Ectodermal cell (in vitro differentiated cells): ENCODE measurements around the gene SLIRP.

ENCODE experiments used
- H3K27ac ChIP-seq: 2 replicates; pipeline ENCODE4 v1.7.0; 2013; ENCODE audit warnings: mild to moderate bottlenecking, low read depth, low read length; ENCODE audit not compliant: insufficient read depth, poor library complexity, severe bottlenecking
- H3K27me3 ChIP-seq: 2 replicates; pipeline ENCODE4 v1.7.0; 2013; ENCODE audit warnings: mild to moderate bottlenecking, low read length; ENCODE audit not compliant: insufficient read depth, control insufficient read depth, poor library complexity, severe bottlenecking
- H3K36me3 ChIP-seq: one replicate; pipeline ENCODE4 v1.7.0; 2013; ENCODE audit warnings: low read length; ENCODE audit not compliant: control insufficient read depth, insufficient read depth
- H3K4me1 ChIP-seq: one replicate; pipeline ENCODE4 v1.7.0; 2013; ENCODE audit warnings: low read length; ENCODE audit not compliant: control insufficient read depth, insufficient read depth
- H3K4me3 ChIP-seq: 2 replicates; pipeline ENCODE4 v1.7.0; 2013; ENCODE audit warnings: low read depth, low read length, control low read depth; ENCODE audit not compliant: insufficient read depth
- H3K9me3 ChIP-seq: 2 replicates; pipeline ENCODE4 v1.7.0; 2013; ENCODE audit warnings: mild to moderate bottlenecking, low read length, moderate library complexity; ENCODE audit not compliant: control insufficient read depth
- WGBS, 2 experiments: methylation state at CpG; one replicate each; pipeline ENCODE4 v1.1.7; 2013; ENCODE audit warnings: missing lambda C conversion rate in 2 of 2; 5-methylcytosine and 5-hydroxymethylcytosine counted together

Gene SLIRP

DNA sequence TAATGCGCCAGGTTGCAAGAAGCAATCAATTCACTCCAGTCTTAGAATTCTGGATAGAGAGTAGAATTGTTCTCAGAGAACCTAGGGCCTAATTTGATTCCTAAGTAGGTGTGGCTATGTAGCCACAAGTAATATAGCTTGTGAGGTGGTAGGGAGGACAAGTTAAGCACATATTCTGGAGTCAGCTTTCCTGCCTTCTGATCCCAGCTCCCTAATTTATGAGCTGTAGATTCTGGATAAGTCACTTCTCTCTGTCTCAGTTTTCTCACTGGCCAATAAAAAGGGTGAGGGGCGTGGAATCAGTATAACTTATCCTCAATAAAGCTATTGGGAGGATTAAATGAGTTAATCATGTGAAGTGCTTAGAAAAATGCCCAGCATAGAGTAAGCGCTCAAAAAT, 56.1 kb downstream of the SLIRP start:
- Histone ChIP-seq H3K4me1 (peaks cover 8% of the 10 kb centered on the region), H3K27ac (no peak overlapping the region), H3K27me3 (no peaks in the 10 kb centered on the region), H3K36me3 (no peaks in the 10 kb centered on the region), H3K9me3 (no peaks in the 10 kb centered on the region), H3K4me3 (no peak overlapping the region)
- 91 to 94% methylated on average over 3 of the region's 3 CpGs for WGBS, 2 experiments
